C1 segment of cervical spinal cord (tissue), 14 donors: ENCODE measurements around the gene ZNF783.
"Not testable (repeated sequence)": the region's sequence is repeated elsewhere in the genome, so short reads cannot be mapped to it uniquely, and the experiment has no call there.

Source experiments
- DNase-seq, 14 donors: peaks; one replicate each; lab custom pipeline; 2025; lab: John Stamatoyannopoulos, UW

Gene ZNF783

GRCh38 chr7:149240637-149241036 lies 21.4 kb upstream of the ZNF783 start:
- no peak for DNase-seq

- no peak for DNase-seq
Measured at GRCh38 chr7:149241696-149242095, 20.3 kb upstream of the ZNF783 start.

- DNase-seq, result no peak
Measured at GRCh38 chr7:149245244-149245643, 16.8 kb upstream of the ZNF783 start.

DNA sequence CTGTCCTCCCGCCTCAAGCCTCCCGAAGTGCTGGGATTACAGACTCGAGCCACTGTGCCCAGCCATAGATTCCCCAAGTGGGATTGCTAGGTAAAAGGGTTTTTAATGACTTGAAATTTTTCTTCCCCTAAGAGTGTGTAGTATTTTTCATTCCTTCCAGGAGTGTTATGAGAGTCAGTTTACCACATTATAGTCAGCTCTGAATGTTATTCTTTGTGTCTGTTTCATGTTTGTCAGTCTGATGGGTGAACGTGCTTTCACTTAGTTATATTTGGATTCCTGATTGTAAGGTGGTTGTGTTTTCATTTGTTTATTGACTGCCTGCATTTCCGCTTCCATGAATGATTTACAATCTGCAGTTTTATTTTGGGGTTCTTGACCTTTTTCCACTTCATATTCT lies 16.3 kb upstream of the ZNF783 start:
- DNase-seq, result no peak

- no peak for DNase-seq
Measured at GRCh38 chr7:149248777-149249176, 13.2 kb upstream of the ZNF783 start.

GRCh38 chr7:149250151-149250550 lies 11.8 kb upstream of the ZNF783 start:
- not testable (repeated sequence) for DNase-seq

GRCh38 chr7:149251518-149251917 lies 10.5 kb upstream of the ZNF783 start:
- not testable (repeated sequence) for DNase-seq

- DNase-seq, result no peak
Measured at GRCh38 chr7:149252378-149252777, 9.6 kb upstream of the ZNF783 start.

- DNase-seq, result no peak
Measured at GRCh38 chr7:149253665-149254064, 8.3 kb upstream of the ZNF783 start.

DNA sequence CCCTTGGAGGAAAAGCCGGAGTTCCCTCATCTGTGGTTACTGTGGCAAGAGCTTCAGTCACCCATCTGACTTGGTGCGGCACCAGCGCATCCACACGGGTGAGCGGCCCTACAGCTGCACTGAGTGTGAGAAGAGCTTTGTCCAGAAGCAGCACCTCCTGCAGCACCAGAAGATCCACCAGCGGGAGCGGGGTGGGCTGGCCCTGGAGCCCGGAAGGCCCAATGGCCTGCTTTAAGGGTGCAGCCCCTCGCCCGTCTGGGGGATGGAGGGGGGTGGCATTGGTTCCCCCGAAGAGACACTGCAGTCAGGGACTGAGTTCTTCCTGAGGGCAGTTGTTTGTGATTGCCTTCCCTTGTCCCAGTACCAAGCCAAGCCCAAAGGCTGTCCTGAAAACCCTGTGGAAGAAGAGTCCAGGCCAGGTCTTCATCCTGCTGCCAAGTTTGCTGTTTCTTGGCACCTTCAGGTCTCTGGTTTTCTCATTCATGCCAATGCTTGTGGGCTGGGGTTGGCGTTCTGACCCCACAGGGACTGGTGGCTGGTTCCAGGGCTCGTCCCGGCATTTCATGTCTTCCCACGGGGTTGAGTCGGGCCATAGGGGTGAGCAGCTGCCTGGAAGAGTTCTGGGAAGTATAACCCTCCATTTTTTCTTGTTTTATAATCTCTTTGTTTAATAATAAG lies 7.7 kb upstream of the ZNF783 start:
- DNase-seq, result peak in 5 of 14 donors; percentile 11 to 31 (median 27)

DNA sequence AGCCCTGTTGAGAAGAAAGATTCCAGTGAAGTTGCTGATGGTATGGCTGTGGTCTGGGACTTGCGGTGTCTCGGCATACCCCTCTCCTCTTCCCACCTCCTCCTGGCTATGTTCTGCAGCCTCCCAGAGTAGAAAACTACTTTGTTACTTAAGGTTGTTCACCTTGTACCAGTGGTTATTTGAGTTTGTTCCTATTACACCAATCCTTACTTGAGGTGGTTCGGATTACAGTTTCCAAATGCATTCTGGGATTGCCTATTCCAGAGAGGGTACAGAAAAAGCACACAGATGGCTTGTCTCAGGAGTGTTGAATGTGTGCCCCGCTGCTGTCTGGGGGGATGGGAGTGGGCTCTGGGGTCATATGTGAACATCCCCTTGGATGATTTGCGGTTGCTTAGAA lies 6.8 kb upstream of the ZNF783 start:
- no peak for DNase-seq

- no peak for DNase-seq
Measured at GRCh38 chr7:149256568-149256967, 5.4 kb upstream of the ZNF783 start.

DNA sequence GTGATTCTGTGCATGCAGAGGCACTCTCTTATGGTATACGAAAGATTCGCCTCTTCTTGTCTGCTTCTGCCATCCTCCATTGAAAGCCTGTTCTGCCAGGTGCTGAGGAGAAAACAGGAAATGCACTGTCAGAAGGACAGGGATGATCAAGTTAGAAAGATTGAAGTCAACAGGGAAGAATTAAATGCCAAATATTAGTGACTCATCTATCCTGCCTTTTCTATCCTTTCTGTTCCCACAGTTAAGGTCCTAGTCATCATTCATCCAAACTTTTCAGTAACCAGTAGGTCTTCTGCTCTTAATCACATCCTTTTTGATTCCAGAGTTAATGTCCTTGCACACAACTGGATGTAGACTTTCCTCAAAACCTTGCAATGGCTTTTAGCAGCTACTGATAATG lies 4.8 kb upstream of the ZNF783 start:
- no peak for DNase-seq

- peak in 2 of 14 donors; percentile 46 to 55 for DNase-seq
Measured at GRCh38 chr7:149261316-149261828, 624 bp upstream of the ZNF783 start.

GRCh38 chr7:149266451-149266850 lies 4.5 kb downstream of the ZNF783 start:
- no peak for DNase-seq

DNA sequence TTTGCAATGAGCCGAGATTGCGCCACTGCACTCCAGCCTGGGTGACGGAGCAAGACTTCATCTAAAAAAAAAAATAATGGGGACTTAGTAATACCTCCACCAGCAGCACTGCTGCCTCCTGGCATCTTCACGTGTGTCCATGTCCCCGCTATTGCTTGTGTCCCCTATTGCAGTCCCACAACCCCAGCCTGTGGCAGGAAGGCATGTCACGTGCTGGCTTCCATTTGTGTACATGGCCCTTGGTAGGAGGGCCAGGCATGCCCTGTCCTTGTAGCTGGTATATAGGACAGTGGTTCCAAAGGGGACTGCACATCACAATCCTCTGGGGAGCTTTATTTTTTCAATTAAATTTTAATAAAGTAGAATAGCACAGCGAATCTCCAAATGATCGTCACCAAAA lies 5.7 kb downstream of the ZNF783 start:
- no peak for DNase-seq

DNA sequence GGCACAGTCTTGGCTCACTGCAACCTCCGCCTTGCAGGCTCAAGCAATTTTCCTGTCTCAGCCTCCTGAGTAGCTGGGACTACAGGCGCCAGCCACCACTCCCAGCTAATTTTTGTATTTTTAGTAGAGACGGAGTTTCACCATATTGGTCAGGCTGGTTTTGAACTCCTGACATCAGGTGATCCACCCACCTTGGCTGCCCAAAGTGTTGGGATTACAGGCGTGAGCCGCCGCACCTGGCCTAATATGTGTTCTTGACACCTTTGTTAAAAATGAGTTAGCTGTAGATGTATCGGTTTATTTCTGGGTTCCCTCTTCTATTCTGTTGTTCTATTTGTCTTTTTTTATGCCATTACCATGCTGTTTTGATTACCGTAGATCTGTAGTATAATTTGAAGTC lies 12.4 kb downstream of the ZNF783 start:
- DNase-seq, result not testable (repeated sequence)

- no peak for DNase-seq
Measured at GRCh38 chr7:149277871-149278270, 15.9 kb downstream of the ZNF783 start.

GRCh38 chr7:149278396-149278795 lies 16.4 kb downstream of the ZNF783 start:
- no peak for DNase-seq

- DNase-seq, result no peak
Measured at GRCh38 chr7:149279111-149279743, 17.2 kb downstream of the ZNF783 start.

- no peak for DNase-seq
Measured at GRCh38 chr7:149280151-149280550, 18.2 kb downstream of the ZNF783 start.

DNA sequence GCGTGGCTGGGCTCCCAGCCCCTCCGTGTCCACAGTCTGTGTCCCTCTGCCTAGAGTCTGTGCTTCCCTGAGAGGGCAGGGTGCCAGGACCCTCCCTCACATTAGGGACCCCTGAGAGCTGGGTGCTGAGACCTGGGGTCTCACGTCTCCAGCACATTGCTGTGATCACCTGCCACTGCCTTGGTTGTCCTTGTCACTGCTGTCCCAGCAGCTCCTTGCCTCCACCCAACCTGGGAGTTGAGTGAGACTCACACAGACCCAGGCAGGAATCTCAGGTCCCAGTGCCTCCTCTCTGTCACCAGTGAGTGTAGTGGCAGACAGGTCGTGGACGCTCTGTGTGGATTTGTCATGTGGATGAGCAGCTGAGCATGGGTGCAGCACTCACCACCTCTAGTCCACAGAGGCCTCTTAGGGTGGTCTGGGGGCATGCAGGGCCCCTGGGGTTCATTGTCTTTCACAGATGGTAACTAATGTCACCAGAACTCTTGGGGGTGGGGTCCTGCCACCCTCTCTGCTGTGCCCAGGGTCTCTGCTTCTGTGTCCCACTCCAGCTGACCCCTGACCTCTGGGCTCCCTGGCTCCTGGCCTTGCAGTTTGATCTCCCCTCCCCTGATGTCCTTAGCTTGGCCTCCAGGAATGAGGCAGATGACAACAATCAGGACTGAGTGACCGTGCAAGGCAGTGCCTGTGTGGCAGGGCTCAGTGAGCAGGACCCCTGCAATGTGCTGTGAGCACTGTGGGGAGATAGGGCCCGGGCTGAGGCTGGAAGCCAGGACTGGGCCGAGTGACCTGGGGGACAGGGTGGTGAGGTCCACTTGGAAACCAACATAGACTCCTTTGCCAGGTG lies 18.9 kb downstream of the ZNF783 start:
- DNase-seq, result no peak
